Fibroblast of mammary gland (primary cell): ENCODE data around the gene UNC45A.
"Not testable (repeated sequence)": the region's sequence is repeated elsewhere in the genome, so short reads cannot be mapped to it uniquely, and the experiment has no call there.

Experiments
- DNase-seq: peaks from one replicate; pipeline ENCODE4 v3.0.0-alpha.2; 2010; ENCODE audit warnings: low read depth
- H3K4me3 ChIP-seq: 2 replicates; pipeline ENCODE4 v1.5.1; 2011; ENCODE audit warnings: low read depth, mild to moderate bottlenecking, low read length, moderate library complexity; ENCODE audit not compliant: control insufficient read depth
- TF ChIP-seq, protein P1 (sequence below): conservative IDR thresholded peaks from 2 replicates; pipeline ENCODE4 v1.5.1; 2011; ENCODE audit warnings: low read depth, low read length, inconsistent platforms; ENCODE audit not compliant: control insufficient read depth, insufficient read depth

UNC45A gene

DNA sequence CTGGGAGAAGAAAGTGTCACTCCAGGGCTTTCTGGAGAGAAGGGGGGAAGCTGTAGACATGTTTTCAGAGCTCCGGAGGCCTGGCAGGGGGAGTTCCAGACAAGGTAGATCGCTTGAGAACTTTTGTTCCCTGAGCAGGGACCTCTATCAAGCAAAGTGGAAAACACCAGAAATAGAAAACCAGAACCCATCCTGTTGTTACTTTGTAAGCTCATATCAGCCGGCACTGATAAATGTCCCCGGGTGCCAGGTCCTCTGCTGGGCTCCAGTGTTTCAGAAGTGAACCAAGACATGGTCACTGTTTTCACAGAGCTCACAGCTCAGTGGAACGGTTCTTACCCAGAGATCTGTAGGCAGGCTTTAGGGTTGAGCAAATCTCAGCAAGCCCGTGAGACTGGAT lies 16.2 kb upstream of the UNC45A start:
- TF ChIP-seq, protein P1, sequence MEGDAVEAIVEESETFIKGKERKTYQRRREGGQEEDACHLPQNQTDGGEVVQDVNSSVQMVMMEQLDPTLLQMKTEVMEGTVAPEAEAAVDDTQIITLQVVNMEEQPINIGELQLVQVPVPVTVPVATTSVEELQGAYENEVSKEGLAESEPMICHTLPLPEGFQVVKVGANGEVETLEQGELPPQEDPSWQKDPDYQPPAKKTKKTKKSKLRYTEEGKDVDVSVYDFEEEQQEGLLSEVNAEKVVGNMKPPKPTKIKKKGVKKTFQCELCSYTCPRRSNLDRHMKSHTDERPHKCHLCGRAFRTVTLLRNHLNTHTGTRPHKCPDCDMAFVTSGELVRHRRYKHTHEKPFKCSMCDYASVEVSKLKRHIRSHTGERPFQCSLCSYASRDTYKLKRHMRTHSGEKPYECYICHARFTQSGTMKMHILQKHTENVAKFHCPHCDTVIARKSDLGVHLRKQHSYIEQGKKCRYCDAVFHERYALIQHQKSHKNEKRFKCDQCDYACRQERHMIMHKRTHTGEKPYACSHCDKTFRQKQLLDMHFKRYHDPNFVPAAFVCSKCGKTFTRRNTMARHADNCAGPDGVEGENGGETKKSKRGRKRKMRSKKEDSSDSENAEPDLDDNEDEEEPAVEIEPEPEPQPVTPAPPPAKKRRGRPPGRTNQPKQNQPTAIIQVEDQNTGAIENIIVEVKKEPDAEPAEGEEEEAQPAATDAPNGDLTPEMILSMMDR: no peak
- H3K4me3 ChIP-seq: no peak overlapping the region
- no peak for DNase-seq

DNA sequence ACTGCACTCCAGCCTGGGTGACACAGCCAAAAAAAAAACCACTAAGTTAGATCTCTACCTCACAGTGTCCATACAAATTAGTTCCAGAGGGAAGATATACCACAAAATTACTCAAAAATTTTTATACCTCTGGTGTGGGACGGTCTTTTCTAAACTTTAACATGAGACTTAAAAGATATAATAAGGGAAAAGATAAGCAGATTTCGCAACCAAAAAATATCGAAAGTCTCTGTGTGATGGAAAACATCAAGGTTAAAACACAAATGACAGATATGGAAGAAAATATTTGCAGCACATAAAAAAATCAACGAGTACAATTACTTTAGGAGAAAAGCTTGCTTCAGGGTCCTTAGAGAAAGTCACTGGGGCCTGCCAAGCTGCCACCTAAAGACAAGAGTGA lies 13.2 kb upstream of the UNC45A start:
- TF ChIP-seq, protein P1: no peak
- no peak for DNase-seq

GRCh38 chr15:90922712-90923322 lies 12.3 kb upstream of the UNC45A start:
- DNase-seq, H3K4me3 ChIP-seq: not testable (repeated sequence)

More for the DNA sequence above, 13.2 kb upstream of the UNC45A start:
- no peak overlapping the region for H3K4me3 ChIP-seq

DNA sequence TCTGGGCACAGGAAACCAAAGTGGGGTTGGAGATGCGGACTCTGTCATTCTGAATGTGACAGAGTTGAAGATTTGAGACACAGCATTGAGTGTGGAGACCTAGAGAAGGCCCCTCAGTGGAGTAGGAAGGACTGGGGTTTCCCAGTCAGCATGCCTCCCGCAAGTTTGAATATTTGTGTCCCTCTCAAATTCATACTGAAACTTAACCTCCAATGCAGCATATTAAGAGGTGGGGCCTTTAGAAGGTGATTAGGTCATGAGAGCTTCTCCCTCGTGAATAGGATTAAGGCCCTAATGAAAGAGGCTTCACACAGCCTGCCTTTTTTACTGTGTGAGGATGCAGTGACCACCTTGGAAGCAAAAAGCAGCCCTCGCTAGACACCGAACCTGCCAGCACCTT lies 10.7 kb upstream of the UNC45A start:
- H3K4me3 ChIP-seq: no peak overlapping the region
- DNase-seq: no peak
- TF ChIP-seq, protein P1: no peak

DNA sequence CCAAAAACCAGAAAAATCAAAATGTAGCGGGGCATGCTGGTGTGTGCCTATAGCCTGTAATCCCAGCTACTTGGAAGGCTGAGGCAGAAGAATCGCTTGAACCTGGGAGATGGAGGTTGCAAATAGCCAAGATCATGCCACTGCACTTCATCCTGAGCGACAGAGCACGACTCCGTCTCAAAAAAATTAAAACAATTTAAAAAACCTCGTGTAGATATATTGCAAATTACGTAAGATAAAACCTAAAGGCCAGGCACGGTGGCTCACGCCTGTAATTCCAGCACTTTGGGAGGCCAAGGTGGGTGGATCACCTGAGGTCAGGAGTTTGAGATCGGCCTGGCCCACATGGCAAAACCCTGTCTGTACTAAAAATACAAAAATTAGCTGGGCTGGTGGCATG lies 8.3 kb upstream of the UNC45A start:
- DNase-seq, H3K4me3 ChIP-seq: not testable (repeated sequence)

- H3K4me3 ChIP-seq, DNase-seq: not testable (repeated sequence)
Measured at GRCh38 chr15:90928106-90928505, 7.0 kb upstream of the UNC45A start.

GRCh38 chr15:90929246-90930019 lies 5.7 kb upstream of the UNC45A start:
- peak; percentile 53 for DNase-seq
- H3K4me3 ChIP-seq: peak overlapping the region; percentile 68
- TF ChIP-seq, protein P1: no peak

DNA sequence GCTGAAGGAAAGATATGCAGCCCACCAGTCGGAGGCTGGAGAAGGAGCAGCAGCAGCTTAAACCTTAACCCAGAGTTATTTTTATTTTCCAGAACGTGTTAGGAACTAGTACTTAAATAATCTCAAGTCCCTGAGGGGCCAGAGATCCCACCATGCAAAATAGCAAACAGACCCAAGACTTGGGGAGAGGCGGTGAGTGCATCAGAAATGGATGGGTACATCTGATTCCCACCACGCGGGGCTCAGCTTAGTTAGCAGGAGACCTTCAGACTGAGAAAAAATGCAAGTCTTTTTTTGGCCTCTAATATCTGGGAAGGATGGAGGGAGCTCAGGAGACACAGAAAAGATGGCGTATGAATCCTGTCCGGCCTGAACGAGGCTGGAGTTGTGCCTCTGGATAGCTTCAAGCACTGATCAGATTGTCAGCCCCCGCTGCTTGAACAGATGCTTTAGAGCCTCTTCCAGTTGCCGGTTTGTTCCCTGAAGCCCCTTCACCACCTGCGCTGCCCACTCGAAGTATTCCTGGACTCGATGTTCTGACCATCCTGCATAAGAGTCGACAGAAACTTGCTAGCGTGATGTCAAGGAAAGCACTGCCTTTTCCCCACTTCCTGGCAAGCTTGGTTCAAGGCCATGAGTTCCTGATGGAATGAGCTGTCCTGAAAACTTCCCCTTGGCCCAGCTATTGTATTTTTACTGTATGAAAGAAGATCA lies 4.1 kb upstream of the UNC45A start:
- peak; percentile 50 for DNase-seq
- TF ChIP-seq, protein P1: no peak
- peak overlapping the region; percentile 68 for H3K4me3 ChIP-seq
